Right atrium auricular region (tissue), 2 donors: ENCODE measurements around the gene SPACA5. TPM values are rescaled to one million over a fixed set of nuclear protein-coding genes. Genes with fewer than 3 reads are reported as not detected.
"Not testable (repeated sequence)": the region's sequence is repeated elsewhere in the genome, so short reads cannot be mapped to it uniquely, and the experiment has no call there.

ENCODE experiments used
- DNase-seq: peaks from one replicate; pipeline ENCODE4 v3.0.0-alpha.2; 2019; ENCODE audit warnings: low spot score
- H3K27ac ChIP-seq, 2 donors: fragments of 200-600 bp; sonication (generic); 1 replicate in 1 of 2; 2 replicates in 1 of 2; pipeline ENCODE4 v1.5.1; 2016 to 2019
- H3K27me3 ChIP-seq, 2 donors: fragments of 200-600 bp; sonication (generic); one replicate each; pipeline versions ENCODE4 v1.5.1 to v1.6.0; 2017 to 2019
- H3K36me3 ChIP-seq: fragments of 200-600 bp; sonication (generic); one replicate; pipeline ENCODE4 v1.5.1; 2016
- H3K4me1 ChIP-seq, 2 donors: fragments of 200-600 bp; sonication (generic); one replicate each; pipeline versions ENCODE4 v1.5.1 to v1.6.0; 2017 to 2019
- H3K4me3 ChIP-seq, 2 donors: fragments of 200-600 bp; sonication (generic); 1 replicate in 1 of 2; 2 replicates in 1 of 2; pipeline ENCODE4 v1.5.1; 2017 to 2019; ENCODE audit warnings: mild to moderate bottlenecking in 1 of 2, moderate library complexity in 1 of 2
- H3K9me3 ChIP-seq, 2 donors: fragments of 200-600 bp; sonication (generic); one replicate each; pipeline ENCODE4 v1.5.1; 2019
- CTCF ChIP-seq, 2 donors: fragments of 200-600 bp; sonication (generic); IDR thresholded peaks; one replicate each; pipeline ENCODE4 v1.5.1; 2019; ENCODE audit warnings: antibody characterized with exemption in 2 of 2
- total RNA-seq, 2 donors: library from RNA; depleted of rRNA; stranded (reverse); fragments of >200 nt; gene quantifications; one replicate each; pipeline ENCODE4 v1.1.0, GENCODE V29; 2016

Gene SPACA5
- total RNA-seq, 2 donors from 2014 or later, result not detected

GRCh38 chrX:48002319-48002718, 4.5 kb upstream of the SPACA5 start:
- no peak overlapping the region for H3K4me3 ChIP-seq
- no peaks in the 10 kb centered on the region for H3K9me3 ChIP-seq
- no peak for DNase-seq
- H3K4me1 ChIP-seq, result no peaks in the 10 kb centered on the region
- no peaks in the 10 kb centered on the region for H3K36me3 ChIP-seq
- H3K27ac ChIP-seq, result no peak overlapping the region
- H3K27me3 ChIP-seq, result no peaks in the 10 kb centered on the region
- TF ChIP-seq CTCF (IDR thresholded peaks at IDR 0.05), result no peak

- no peaks in the 10 kb centered on the region for H3K9me3 ChIP-seq
- no peaks in the 10 kb centered on the region for H3K4me1 ChIP-seq
- H3K36me3 ChIP-seq, result no peaks in the 10 kb centered on the region
- H3K4me3 ChIP-seq, result peak overlapping the region; percentile 58 to 63
- no peak overlapping the region for H3K27ac ChIP-seq
- DNase-seq, result no peak
- TF ChIP-seq CTCF (IDR thresholded peaks at IDR 0.05), result no peak
- no peaks in the 10 kb centered on the region for H3K27me3 ChIP-seq
Observed at GRCh38 chrX:48002929-48003328, 3.9 kb upstream of the SPACA5 start.

GRCh38 chrX:48003367-48003757, 3.4 kb upstream of the SPACA5 start:
- TF ChIP-seq CTCF (IDR thresholded peaks at IDR 0.05), result no peak
- Histone ChIP-seq H3K9me3 (no peaks in the 10 kb centered on the region), H3K4me1 (no peaks in the 10 kb centered on the region), H3K36me3 (no peaks in the 10 kb centered on the region), H3K27me3 (no peaks in the 10 kb centered on the region), H3K27ac (peak overlapping the region; percentile 79), H3K4me3 (peak overlapping the region; percentile 58 to 63)
- no peak for DNase-seq

- Histone ChIP-seq H3K4me1 (no peaks in the 10 kb centered on the region), H3K36me3 (no peaks in the 10 kb centered on the region), H3K9me3 (no peaks in the 10 kb centered on the region), H3K4me3 (peak within 1 kb of the TSS; percentile 58 to 63), H3K27me3 (no peaks in the 10 kb centered on the region), H3K27ac (peak within 1 kb of the TSS; percentile 79)
- TF ChIP-seq CTCF (IDR thresholded peaks at IDR 0.05), result no peak
- DNase-seq, result peak; percentile 92
Observed at GRCh38 chrX:48003758-48004457, 2.9 kb upstream of the SPACA5 start, which contains the start of gene ZNF182. Gene ZNF182, minus strand, starts transcription at chrX:48003989. Its CDS starts 1,380 bp downstream, at chrX:48002609.

- DNase-seq, H3K4me1 ChIP-seq, H3K27me3 ChIP-seq, H3K9me3 ChIP-seq, H3K36me3 ChIP-seq, H3K4me3 ChIP-seq, H3K27ac ChIP-seq: not testable (repeated sequence)
Observed at GRCh38 chrX:48009445-48009960, 2.7 kb downstream of the SPACA5 start.

- not testable (repeated sequence) for H3K4me1 ChIP-seq, DNase-seq, H3K27ac ChIP-seq, H3K4me3 ChIP-seq, H3K27me3 ChIP-seq, H3K36me3 ChIP-seq, H3K9me3 ChIP-seq
Observed at GRCh38 chrX:48016583-48017310, 10.0 kb downstream of the SPACA5 start.

- not testable (repeated sequence) for H3K27ac ChIP-seq, H3K4me1 ChIP-seq, H3K27me3 ChIP-seq, DNase-seq, H3K4me3 ChIP-seq, H3K36me3 ChIP-seq, H3K9me3 ChIP-seq
Observed at GRCh38 chrX:48019892-48020291, 13.1 kb downstream of the SPACA5 start.

GRCh38 chrX:48020472-48020871, 13.7 kb downstream of the SPACA5 start:
- H3K36me3 ChIP-seq, DNase-seq, H3K27me3 ChIP-seq, H3K27ac ChIP-seq, H3K9me3 ChIP-seq, H3K4me1 ChIP-seq: not testable (repeated sequence)
- H3K4me3 ChIP-seq, result peak overlapping the region in 1 of 2 donors; percentile 52
